ENCODE measurements around the gene FLT1. TPM values are rescaled to one million over a fixed set of nuclear protein-coding genes. Genes with fewer than 3 reads are reported as not detected.

FLT1 gene
- total RNA-seq, 4 donors from 2014 or later = 11.1 to 37.9 (median 21.7) TPM

GRCh38 chr13:28329395-28330158, 165.4 kb downstream of the FLT1 start:
- peak; percentile 7 for TF ChIP-seq POLR2AphosphoS5 (IDR thresholded peaks at IDR 0.05)
- TF ChIP-seq EP300 (IDR thresholded peaks at IDR 0.05) = no peak
- TF ChIP-seq CTCF (IDR thresholded peaks at IDR 0.05) = no peak
- TF ChIP-seq POLR2A (IDR thresholded peaks at IDR 0.05) = no peak
- no peak overlapping the region for H3K27ac ChIP-seq
- ATAC-seq = peak; percentile 74
- no peak overlapping the region for H3K4me3 ChIP-seq
- peaks cover 0 to 14% (median 0%) of the 10 kb centered on the region in 3 donors for H3K4me1 ChIP-seq
- 30 to 60% methylated on average over 1 to 4 of the region's 17 CpGs for WGBS, 2 donors (ENCODE audit: low coverage in 1 of 2)
- H3K36me3 ChIP-seq = no peaks in the 10 kb centered on the region
- no peaks in the 10 kb centered on the region for H3K9me3 ChIP-seq
- H3K27me3 ChIP-seq = no peaks in the 10 kb centered on the region

GRCh38 chr13:28328271-28328607, 166.7 kb downstream of the FLT1 start:
- Histone ChIP-seq H3K4me1 (peaks cover 0 to 17% (median 0%) of the 10 kb centered on the region in 3 donors), H3K27me3 (no peaks in the 10 kb centered on the region), H3K27ac (no peak overlapping the region), H3K9me3 (no peaks in the 10 kb centered on the region), H3K36me3 (no peaks in the 10 kb centered on the region), H3K4me3 (no peak overlapping the region)
- no peak for ATAC-seq
- 80% methylated on average over 6 of the region's 8 CpGs; no CpG with 5 or more reads in 1 of the 2 donors for WGBS, 2 donors (ENCODE audit: low coverage in 1 of 2)
- TF ChIP-seq EP300 (IDR thresholded peaks at IDR 0.05) (no peak), CTCF (IDR thresholded peaks at IDR 0.05) (no peak), POLR2A (IDR thresholded peaks at IDR 0.05) (no peak), POLR2AphosphoS5 (IDR thresholded peaks at IDR 0.05) (no peak)

GRCh38 chr13:28327373-28328270, 167.3 kb downstream of the FLT1 start:
- ATAC-seq = no peak
- no peak overlapping the region for H3K27ac ChIP-seq
- H3K4me1 ChIP-seq = peaks cover 0 to 17% (median 0%) of the 10 kb centered on the region in 3 donors
- TF ChIP-seq EP300 (IDR thresholded peaks at IDR 0.05) = no peak
- no peak for TF ChIP-seq POLR2AphosphoS5 (IDR thresholded peaks at IDR 0.05)
- no peak for TF ChIP-seq CTCF (IDR thresholded peaks at IDR 0.05)
- TF ChIP-seq POLR2A (IDR thresholded peaks at IDR 0.05) = no peak
- no peaks in the 10 kb centered on the region for H3K36me3 ChIP-seq
- H3K4me3 ChIP-seq = no peak overlapping the region
- whole genome bisulfite sequencing, 2 donors (ENCODE audit: low coverage in 1 of 2) = 86 to 90% methylated on average over 3 to 14 of the region's 14 CpGs
- no peaks in the 10 kb centered on the region for H3K9me3 ChIP-seq
- H3K27me3 ChIP-seq = no peaks in the 10 kb centered on the region

DNA sequence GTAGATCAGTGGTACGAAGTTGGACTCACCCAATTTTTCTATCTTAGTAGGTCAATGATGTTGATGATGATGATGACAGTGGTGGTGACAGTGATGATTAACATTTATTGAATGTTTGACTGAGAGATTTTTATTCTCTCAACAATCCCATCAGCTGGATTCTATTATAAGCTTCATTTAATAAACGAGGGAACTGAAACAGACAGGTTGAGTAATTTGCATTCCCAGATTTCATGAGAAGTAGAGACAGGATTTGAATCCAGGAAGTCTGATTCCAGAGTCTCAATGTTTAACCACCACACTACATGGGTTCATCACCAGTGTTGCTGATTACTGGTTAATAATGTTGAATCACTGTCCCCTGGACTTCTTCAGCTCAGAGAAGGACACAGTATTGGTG, 168.9 kb downstream of the FLT1 start:
- Histone ChIP-seq H3K9me3 (no peaks in the 10 kb centered on the region), H3K36me3 (no peaks in the 10 kb centered on the region), H3K4me3 (no peak overlapping the region), H3K27me3 (no peaks in the 10 kb centered on the region), H3K4me1 (peaks cover 0 to 17% (median 0%) of the 10 kb centered on the region in 3 donors), H3K27ac (no peak overlapping the region)
- no peak for TF ChIP-seq CTCF (IDR thresholded peaks at IDR 0.05)
- no peak for ATAC-seq
- 67 to 72% methylated on average over 2 of the region's 2 CpGs for WGBS, 2 donors (ENCODE audit: low coverage in 1 of 2)
